ENCODE data around the gene TMEM106A.
"Not testable (repeated sequence)": the region's sequence is repeated elsewhere in the genome, so short reads cannot be mapped to it uniquely, and the experiment has no call there.

The TMEM106A gene, protein sequence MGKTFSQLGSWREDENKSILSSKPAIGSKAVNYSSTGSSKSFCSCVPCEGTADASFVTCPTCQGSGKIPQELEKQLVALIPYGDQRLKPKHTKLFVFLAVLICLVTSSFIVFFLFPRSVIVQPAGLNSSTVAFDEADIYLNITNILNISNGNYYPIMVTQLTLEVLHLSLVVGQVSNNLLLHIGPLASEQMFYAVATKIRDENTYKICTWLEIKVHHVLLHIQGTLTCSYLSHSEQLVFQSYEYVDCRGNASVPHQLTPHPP

DNA sequence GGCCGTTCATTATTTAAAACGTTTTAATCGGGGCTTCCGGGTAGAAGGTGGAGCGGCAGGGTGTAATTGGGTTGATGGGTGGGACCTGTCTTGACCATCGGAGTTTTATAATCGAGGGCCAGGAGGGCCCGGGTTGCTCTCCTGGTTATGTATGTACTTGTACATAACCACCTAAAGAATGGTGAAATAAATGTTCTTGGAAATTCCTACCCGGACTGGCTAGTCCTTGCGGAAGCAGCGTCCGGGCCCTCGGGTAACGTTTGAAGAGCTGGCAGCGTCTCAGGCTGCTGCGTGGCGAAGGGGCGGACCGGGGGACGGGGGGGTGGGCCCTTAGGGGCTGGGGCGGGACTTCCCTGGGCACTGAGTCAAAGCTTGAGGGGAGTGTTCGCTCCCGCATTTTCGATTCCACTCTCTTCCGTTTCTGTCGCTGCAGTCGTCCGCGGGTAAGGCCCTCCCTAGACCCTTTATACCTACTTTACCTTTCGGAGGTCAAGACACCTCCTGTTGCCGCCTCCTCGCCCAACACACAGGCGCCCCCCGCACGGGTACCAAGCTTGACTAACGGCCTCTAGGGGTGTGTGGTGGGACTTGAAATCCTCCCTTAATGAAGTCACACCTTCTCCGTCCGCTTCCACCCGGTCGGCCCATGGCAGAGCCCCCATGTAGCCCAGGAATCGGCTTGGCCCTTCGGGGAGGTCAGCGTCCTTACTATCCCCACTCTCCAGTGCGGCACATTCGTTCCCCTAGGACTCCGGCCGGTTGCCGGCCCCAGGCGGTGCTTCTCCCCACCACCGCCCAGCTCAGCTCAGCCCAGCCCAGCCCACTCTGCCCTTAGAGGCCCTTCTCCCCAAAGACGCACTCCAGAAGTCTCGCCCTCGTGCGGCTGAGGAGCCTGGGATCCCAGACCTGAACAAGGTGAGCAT lies at the start of gene TMEM106A:
TSS of gene TMEM106A (plus strand) at position 396 of the 923 bp plus-strand sequence. CDS start 1,167 bp downstream, outside the sequence.
- DNase-seq, result peak; percentile 76

DNA sequence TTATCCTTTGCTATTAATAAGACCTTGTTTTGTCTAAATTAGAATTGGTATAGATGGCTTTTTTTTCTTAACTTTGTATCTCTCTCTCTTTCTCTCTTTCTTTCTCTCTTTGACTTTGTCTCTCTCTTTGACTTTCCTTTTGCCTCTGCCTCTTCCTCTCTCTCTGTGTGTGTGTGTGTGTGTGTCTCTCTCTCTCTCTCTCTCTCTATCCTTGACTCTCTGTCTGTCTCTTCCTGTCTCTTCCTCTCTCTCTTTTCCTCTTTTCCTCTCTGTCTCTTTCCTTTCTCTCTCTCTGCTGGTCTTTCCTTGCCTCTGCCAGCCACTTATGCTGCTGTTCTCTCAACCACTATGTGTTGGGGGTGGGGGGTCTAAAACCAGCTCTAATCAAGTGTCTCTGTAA lies 45.7 kb upstream of the TMEM106A start:
- not testable (repeated sequence) for DNase-seq

DNA sequence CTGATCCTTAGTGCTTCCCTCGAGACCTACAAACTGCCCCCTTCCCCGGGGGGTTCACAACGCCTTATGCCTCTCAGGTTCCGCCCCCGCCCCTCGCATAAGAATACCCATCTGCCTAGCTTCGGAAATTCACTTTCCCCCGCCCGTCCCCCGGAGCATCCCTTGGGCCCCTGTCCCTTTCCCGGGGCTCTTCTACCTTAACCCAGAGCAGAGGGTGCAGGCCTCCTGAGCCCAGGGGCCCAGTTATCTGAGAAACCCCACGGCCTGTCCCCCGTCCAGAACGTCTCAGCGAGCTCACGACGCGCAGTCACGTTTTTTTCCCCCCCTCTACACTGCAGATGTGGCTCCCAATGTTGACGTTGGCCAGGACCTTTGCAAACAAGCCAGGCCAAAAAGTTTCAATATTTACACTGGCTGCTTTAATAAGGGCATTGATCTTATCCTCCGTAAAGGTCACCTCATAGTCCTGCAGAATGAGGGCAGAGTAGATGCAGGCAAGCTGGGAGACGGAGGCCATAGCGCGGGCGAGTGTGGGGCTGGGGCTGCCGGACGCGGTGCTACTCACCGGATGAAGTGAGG lies 42.0 kb upstream of the TMEM106A start:
- peak; percentile 13 for DNase-seq

DNA sequence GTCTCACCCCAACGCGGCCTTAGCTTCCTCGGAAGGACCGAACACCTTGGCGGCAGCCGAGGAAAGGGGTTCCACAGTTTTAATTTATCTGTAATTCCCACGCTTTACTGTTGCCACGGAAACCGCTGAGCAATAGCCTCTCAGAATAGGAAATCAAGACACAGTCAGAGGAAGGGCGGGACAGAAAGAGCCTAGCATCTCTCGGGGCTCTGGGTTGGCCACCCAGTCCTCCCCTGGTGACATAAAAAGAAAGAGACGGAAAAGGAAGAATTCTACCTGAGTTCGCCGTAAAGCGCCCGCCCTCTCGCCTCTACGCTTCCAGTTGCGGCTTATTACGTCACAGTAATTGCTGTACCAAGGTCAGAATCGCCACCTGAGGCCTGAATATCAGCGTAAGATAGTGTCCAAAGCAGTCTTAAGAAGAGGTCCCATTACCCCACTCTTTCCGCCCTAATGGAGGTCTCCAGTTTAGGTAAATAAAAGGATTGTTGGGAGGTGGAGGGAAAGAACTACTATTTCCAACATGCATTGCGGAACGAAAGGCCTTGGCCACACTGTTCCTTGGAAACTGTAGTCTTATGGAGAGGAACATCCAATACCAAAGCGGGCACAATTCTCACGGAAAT lies 41.4 kb upstream of the TMEM106A start:
- DNase-seq, result peak; percentile 91

DNA sequence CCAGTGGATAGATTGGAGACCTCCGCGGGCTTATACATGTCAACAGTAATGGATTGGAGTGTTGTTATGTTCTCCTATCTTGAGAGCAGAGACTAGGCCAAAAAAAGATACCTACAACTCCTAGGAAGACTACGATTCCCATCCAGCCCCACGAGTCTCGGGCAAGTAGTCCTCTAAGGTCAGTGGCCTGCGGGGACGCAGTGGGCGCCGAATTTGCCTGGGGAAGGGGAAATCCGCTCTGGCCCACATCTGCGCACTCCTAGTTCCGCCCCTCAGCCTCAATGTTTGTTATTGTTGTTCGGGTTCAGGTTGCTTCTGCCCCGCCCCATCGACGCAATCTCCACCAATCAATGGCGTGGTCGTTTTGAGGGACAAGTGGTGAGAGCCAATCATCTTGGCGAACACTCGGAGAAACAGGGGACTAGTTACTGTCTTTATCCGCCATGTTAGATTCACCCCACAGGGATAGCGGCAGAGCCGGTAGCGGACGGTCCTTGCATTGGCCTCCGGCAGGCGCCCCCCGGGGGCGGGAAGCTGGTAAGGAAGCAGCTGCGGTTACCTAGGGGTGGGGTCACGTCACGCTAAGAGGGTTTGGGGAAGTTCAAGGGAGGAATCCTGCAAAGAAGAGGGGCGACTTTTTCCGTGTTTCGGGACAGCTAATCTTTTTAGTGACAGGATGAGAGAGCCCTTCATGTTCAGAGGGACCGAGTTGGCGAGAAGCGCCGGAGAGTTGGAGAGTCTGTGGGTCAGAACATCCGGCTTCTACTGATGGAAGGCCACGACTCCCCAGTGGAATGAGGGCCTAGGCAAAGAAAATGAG lies 40.7 kb upstream of the TMEM106A start, which contains the start of gene NBR1:
TSS of gene NBR1 (plus strand) at position 449 of the 820 bp plus-strand sequence. CDS start 4,586 bp downstream, outside the sequence.
- DNase-seq, result peak; percentile 96

DNA sequence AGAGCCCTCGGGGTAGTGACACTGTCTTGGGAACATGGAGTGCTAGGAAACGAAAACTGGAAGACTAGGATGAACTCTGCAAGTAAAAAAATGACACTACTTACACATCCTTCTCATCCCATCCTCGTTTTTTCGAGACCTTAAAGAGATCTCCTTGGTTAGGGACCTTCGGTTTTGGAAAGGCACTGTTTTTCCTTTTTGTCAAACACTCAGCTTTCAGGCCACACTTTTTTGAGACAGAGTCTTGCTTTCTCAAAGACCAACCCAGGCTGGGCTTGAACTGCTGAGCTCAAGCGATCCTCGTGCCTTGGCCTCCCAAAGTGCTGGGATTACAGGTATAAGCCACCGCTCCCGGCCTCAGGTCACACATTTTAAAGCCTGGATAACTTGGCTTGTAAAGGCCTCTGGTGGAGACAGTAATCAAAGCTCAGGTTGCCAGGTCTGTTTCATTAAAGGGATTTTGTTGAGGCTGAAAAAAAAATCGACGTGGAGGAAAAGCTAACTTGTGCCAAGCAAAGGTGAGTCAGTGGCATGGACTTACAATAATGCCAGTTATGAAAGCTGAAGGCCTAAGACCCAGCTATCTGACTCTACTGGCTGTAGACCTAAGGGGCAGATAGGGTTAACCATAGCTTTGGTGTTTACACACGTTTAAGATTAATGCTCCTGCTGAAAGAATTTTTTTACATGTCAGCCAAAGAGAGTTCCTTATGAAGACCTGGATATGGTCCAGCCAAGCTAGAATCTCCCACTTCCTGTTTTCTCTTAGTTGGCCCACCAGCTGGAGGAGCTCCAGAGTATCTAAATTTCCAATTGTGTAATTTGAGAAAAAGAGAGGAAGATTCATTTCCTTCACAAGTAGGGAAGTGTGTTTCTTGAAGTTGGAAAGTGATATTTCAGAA lies 39.8 kb upstream of the TMEM106A start:
- DNase-seq, result peak; percentile 6

DNA sequence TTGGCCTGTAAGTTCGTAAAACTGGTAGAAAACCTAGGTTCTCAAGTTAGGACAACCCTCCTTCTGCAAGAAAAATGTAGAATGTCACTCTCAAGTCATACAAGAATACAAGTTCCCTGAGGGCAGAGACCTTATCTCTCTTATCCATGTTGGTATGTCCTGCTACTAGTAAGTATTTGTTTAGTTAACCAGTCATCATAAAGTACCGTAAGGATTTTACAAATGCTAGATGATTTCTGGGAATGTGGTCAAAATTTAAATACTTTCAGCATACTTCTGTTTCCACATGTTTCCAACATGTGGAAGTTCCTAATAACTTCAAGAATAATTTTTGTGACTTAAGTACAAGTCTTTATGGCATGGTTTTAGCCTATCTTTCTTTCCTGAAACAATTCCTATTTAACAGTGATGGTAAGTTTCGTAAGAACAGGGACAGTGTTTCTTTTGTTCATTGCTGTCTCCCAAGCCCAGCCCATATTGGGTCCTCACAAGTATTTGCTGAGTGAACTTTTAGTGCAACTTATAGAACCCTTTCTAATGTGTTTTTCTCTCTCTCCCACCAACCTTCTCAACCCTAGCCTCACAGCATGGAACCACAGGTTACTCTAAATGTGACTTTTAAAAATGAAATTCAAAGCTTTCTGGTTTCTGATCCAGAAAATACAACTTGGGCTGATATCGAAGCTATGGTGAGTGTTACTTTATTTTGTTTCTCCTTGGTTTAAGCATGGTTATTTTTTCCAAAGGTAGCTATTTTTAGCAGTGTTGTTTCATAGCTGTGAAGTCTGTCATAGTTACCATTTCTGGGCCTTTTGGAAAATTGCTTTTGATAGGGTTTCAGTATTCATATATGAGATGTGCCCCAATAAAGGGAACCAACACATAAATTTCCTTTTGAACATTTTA lies 36.2 kb upstream of the TMEM106A start:
- DNase-seq, result no peak

DNA sequence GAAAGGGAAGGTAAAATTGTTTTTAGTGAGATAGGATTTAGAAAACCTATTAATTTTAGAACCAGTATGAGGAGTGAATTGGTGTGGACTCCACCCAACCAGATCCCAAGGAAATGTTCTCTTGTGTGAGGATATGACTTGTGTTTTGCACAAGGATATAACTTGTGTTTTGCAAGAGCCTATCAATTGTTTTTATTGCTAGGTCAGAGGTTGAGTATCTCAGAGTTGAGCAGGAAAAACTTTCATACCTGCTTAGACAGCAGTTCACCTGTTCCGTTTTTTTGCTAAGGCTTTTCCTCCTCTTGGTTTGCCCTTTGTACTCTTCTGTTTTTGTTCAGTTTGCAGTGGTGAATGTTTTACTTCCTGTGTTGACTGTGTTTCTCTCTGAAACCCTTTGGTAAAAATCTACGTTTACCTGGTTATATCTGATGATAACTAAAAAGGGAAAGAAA lies 35.5 kb upstream of the TMEM106A start:
- no peak for DNase-seq

DNA sequence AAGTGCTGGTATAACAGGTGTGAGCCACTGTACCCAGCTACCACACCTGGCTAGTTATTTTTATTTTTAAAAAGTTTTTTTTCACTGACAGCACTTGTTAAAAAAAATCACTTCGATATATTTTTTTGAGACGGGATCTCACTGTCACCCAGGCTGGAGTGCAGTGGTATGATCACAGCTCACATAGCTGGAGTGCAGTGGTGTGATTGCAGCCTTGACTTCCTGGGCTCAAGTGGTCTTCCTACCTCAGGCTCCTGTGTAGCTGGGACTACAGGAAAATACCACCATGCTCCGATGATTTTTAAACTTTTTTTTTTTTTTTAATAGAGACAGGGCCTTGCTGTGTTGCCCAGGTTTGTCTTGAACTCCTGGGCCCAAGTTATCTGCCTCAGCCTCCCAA lies 27.8 kb upstream of the TMEM106A start:
- DNase-seq, result no peak

DNA sequence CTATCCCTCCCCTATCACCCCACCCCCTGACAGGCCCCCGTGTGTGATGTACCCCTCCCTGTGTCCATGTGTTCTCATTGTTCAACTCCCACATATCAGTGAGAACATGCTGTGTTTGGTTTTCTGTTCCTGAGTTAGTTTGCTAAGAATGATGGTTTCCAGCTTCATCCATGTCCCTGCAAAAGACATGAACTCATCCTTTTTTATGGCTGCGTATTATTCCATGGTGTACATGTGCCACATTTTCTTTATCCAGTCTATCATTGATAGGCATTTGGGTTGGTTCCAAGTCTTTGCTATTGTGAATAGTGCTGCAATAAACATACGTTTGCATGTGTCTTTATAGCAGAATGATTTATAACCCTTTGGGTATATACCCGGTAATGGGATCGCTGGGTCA lies 25.0 kb upstream of the TMEM106A start:
- DNase-seq, result not testable (repeated sequence)

DNA sequence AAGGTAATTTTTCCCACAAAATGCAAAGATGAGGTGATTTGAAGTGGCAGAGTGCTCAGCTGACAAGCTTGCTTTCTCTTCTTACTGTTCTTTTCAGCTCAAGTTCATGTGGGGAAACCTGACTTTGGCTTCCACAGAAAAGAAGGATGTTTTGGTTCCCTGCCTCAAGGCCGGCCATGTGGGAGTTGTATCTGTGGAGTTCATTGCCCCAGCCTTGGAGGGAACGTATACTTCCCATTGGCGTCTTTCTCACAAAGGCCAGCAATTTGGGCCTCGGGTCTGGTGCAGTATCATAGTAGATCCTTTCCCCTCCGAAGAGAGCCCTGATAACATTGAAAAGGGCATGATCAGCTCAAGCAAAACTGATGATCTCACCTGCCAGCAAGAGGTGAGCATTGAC lies 18.4 kb upstream of the TMEM106A start:
- no peak for DNase-seq

DNA sequence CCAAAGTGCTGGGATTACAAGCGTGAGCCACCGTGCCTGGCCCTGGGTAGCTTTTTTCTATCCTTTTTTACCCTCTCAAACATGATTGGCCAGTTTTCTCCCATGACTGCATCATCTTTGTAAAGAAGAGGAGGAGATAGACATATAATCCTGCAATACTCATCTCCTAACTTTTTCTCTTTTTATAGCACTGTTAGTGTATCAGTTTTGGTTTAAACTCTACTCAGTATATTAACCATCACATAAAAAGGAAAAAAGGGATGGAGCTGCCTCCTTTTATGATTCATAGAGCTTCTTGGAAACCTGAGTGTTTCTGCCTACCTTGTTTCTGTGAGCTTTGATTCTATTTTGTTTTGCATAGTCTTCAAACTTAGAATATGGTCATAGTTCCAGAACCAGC lies 12.0 kb upstream of the TMEM106A start:
- DNase-seq, result no peak

DNA sequence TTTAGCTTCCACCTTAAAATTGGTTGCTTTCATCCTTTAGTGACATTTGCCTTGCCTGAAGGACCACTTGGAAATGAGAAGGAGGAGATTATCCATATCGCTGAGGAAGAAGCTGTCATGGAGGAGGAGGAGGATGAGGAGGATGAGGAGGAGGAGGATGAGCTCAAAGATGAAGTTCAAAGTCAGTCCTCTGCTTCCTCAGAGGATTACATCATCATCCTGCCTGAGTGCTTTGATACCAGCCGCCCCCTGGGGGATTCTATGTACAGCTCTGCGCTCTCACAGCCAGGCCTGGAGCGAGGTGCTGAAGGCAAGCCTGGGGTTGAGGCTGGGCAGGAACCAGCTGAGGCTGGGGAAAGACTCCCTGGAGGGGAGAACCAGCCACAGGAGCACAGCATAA lies 11.5 kb upstream of the TMEM106A start:
- no peak for DNase-seq

DNA sequence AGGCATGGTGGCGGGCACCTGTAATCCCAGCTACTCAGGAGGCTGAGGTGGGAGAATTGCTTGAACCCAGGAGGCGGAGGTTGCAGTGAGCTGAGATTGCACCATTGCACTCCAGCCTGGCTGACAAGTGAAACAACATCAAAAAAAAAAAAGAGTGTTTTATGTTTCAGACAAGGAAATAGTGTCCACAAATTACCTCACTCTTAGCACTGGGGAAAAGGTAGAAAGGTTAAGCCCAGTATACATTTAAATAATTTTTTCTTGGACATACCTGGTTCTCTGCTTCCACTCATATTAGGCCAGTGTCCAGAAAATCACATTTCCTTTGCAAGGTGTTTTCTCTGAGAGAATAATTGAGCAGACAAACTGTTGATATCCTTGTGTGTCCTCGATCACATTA lies 8.7 kb upstream of the TMEM106A start:
- DNase-seq, result not testable (repeated sequence)

DNA sequence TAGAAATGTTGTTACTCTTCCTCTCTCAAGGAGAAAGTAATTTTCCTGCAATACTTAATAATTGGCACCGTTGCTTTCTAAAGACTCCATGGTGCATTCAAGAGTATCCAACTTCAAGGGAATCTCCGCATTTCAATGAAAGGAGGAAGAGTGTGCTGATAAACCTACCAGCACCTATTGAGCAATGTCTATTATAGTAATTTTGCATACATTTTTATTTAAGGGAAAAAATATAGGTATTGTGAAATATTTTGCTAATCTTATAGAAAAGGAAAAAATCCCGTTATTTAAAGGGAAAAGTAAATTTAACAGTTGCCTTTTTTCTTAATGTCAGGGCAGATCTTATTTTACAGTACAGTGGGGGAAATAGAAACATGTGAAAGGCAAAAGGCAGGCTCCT lies 1.1 kb upstream of the TMEM106A start:
- no peak for DNase-seq

DNA sequence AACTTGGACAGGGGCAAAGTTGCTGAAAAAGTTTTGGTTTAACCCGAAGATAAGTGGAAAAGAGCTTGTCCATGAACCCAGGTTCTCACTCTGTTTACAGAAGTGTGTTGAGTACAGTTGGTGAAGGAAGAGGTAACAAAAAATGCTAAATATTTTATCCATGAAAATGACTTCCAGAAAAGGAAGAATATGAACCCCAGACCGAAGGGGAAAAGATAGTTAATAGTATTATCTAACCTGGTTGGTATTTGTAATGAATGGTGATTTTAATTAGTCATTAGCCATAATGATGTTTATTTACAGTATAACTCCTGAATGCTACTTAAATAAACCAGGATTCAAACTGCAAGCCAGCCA lies 574 bp upstream of the TMEM106A start:
- no peak for DNase-seq

DNA sequence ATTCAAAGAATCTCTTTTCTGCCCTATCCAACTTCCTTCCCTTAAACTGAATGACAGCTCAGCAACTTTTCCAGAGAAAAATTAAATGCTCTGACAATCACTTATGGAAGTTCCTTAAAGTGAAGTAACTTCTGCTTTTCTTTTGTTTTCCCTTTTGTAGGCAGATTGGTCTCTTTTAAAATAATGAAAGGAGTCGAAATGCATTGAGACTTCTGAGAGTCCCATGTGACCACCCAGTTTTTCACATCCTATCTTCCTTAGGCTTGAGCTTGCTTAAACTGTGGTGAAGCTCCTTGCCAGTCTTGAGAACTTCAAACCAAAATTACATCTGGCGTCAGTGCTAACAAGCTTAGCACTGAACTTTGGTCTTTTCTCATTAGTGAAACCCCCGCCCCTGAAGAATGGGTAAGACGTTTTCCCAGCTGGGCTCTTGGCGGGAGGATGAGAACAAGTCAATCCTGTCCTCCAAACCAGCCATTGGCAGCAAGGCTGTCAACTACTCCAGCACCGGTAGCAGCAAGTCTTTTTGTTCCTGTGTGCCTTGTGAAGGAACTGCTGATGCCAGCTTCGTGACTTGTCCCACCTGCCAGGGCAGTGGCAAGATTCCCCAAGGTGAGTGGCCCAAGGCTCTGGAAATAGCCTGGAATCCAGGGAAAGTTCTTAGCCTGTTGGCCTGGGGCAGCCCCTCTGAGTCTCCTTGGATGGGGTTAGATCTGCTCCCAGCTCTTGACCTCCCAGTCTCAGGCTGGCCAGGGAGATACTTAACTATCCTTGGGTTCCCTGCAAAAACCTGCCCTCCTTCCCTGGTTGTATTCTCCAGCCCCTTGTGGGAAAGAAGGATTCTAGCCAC lies 1.2 kb downstream of the TMEM106A start:
- no peak for DNase-seq

DNA sequence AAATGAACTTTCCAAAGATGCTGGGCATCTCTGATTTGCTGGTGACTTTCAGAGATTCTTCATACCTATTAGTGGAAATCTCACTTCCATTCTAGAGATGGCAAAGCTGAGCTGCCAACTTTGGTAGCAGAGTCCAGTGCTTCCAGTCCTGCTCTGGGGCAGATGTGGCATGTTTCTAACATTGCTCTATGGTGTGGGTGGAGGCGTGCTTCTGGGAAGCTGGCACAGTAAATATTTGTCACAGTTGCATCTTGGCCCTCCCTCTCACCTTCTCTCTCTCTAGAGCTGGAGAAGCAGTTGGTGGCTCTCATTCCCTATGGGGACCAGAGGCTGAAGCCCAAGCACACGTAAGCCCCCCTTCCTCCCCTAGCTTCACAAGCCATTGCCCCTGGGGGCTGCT lies 1.9 kb downstream of the TMEM106A start:
- no peak for DNase-seq

DNA sequence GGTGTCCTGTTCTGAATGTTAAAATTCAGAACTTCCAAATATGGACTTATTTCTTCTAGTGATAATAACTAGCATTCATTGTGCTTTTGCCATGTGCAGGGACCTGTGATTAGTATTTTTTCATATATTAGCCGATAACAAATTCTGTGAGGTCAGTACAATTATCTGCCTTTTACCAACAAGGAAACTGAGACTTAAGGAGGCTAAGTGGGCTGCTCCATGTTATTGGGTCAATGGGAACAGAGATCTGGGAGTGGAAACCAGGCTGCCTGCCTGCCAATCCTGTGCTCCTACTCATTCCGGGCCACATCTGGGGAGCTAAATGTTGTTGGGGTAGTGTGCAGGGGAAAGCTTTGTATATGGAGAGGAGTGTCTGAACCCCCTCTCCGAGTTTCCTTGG lies 3.7 kb downstream of the TMEM106A start:
- DNase-seq, result no peak
